ENCODE results near the gene KCNE1. TPM values are rescaled to one million over a fixed set of nuclear protein-coding genes. Genes with fewer than 3 reads are reported as not detected.

Gene KCNE1
- total and polyA plus RNA-seq, 2 of the 4 experiments (the other 2 are of a cell fraction) = 0.46 to 0.90 TPM

DNA sequence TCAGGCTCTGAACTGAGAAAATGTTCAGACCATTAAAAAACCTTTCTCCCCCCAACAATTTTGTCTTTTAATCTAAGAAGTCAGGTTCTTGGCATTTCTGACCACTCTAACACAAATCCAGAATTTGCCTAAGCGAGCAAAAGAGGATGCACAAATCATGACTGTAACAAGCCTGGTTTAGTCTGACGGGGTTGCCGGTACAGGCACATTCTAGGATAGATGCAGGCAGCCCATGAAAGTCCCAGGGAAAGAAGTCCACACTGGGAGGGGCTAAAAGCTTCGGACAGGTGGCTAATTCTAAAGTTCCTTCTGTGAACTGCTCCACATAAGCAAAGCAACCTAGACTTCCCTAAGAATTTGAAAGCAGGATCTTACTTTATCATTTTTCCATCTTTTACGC lies 48.0 kb upstream of the KCNE1 start:
- ATAC-seq (ENCODE audit: low read depth) (no peak), DNase-seq (no peak)
- Histone ChIP-seq H2BK120ac (ENCODE audit: low read depth, low read length) (no peak overlapping the region), H3K9me3 (ENCODE audit: control insufficient read depth, insufficient read depth, low read length) (no peaks in the 10 kb centered on the region), H3K56ac (ENCODE audit: extremely low read depth, insufficient read depth, low read length) (no peak overlapping the region), H3K9me1 (ENCODE audit: insufficient read depth, low read length) (no peaks in the 10 kb centered on the region; the same call in 1 of the 2 replicates), H3K23ac (ENCODE audit: low read depth, low read length) (no peak overlapping the region), H3K14ac (replicated peaks; ENCODE audit: low read depth, low read length) (no peak overlapping the region), H3K18ac (ENCODE audit: low read depth, low read length) (no peak overlapping the region), H4K20me1 (ENCODE audit: insufficient read depth, low read length) (no peaks in the 10 kb centered on the region), H2BK5ac (ENCODE audit: low read depth, low read length, poor library complexity, severe bottlenecking) (no peak overlapping the region), H2AFZ (replicated peaks; ENCODE audit: low read length, poor library complexity) (no peak overlapping the region), H3K4ac (ENCODE audit: low read depth, low read length) (no peak overlapping the region), H4K5ac (ENCODE audit: low read depth, low read length) (no peak overlapping the region), H3K4me3 (ENCODE audit: insufficient read depth, low read depth, low read length) (no peak overlapping the region), H2BK15ac (ENCODE audit: low read depth, low read length) (no peak overlapping the region), H3K79me1 (ENCODE audit: low read depth in 1 of 2, low read length in 2 of 2) (peaks cover 6 to 7% of the 10 kb centered on the region in 2 experiments; a peak in 2 of 4 replicates), H3K27ac (ENCODE audit: insufficient read depth, low read length) (no peak overlapping the region), H3K27me3 (ENCODE audit: control insufficient read depth, insufficient read depth, low read length) (no peaks in the 10 kb centered on the region), H2AK9ac (replicated peaks; ENCODE audit: low read depth, low read length, poor library complexity) (no peak overlapping the region), H3K4me1 (ENCODE audit: control insufficient read depth, insufficient read depth, low read length) (no peaks in the 10 kb centered on the region), H4K91ac (ENCODE audit: insufficient read depth, low read depth, low read length) (no peak overlapping the region), H2AK5ac (ENCODE audit: low read depth, low read length) (no peak overlapping the region), H4K8ac (ENCODE audit: low read depth in 2 of 2, low read length in 2 of 2) (no peak overlapping the region), H2BK20ac (ENCODE audit: low read depth, low read length) (no peak overlapping the region), H3K36me3 (ENCODE audit: control insufficient read depth, insufficient read depth, low read length) (no peaks in the 10 kb centered on the region), H3K9ac (ENCODE audit: low read depth, low read length) (no peak overlapping the region), H3K4me2 (ENCODE audit: low read depth, low read length) (no peak overlapping the region)
- ChIA-PET POLR2A (ENCODE audit: unreplicated experiment) (no interaction called here), CTCF (no interaction called here)
- in situ Hi-C loops (cut with MboI; ENCODE audit: low sequenced_read_pairs) = no loop called here
- TF ChIP-seq CEBPB (IDR thresholded peaks at IDR 0.05; ENCODE audit: low read depth, low read length) = no peak
- no peak for TF ChIP-seq MAZ (IDR thresholded peaks at IDR 0.05; ENCODE audit: borderline replicate concordance, low read depth, low read length)
- no peak for TF ChIP-seq CHD1 (IDR thresholded peaks at IDR 0.05; ENCODE audit: low read depth, low read length)
- TF ChIP-seq RCOR1 (IDR thresholded peaks at IDR 0.05; ENCODE audit: insufficient replicate concordance, low read length) = no peak
- TF ChIP-seq, protein P1, sequence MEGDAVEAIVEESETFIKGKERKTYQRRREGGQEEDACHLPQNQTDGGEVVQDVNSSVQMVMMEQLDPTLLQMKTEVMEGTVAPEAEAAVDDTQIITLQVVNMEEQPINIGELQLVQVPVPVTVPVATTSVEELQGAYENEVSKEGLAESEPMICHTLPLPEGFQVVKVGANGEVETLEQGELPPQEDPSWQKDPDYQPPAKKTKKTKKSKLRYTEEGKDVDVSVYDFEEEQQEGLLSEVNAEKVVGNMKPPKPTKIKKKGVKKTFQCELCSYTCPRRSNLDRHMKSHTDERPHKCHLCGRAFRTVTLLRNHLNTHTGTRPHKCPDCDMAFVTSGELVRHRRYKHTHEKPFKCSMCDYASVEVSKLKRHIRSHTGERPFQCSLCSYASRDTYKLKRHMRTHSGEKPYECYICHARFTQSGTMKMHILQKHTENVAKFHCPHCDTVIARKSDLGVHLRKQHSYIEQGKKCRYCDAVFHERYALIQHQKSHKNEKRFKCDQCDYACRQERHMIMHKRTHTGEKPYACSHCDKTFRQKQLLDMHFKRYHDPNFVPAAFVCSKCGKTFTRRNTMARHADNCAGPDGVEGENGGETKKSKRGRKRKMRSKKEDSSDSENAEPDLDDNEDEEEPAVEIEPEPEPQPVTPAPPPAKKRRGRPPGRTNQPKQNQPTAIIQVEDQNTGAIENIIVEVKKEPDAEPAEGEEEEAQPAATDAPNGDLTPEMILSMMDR (conservative IDR thresholded peaks at IDR 0.05; ENCODE audit: low read depth, low read length) = no peak
- TF ChIP-seq BHLHE40 (IDR thresholded peaks at IDR 0.05; ENCODE audit: low read depth, low read length) = no peak
- TF ChIP-seq MAFK (IDR thresholded peaks at IDR 0.05; ENCODE audit: low read depth, low read length) = no peak
- no peak for TF ChIP-seq NFE2L2 (IDR thresholded peaks at IDR 0.05; ENCODE audit: low read depth, low read length)
- no peak for TF ChIP-seq MXI1 (IDR thresholded peaks at IDR 0.05; ENCODE audit: borderline replicate concordance, low read depth, low read length)
- TF ChIP-seq SMC3 (IDR thresholded peaks at IDR 0.05; ENCODE audit: low read depth, low read length) = no peak
- TF ChIP-seq FOS (IDR thresholded peaks at IDR 0.05; ENCODE audit: low read depth, low read length) = no peak
- TF ChIP-seq RAD21 (IDR thresholded peaks at IDR 0.05; ENCODE audit: low read length) = no peak
- no peak for TF ChIP-seq RFX5 (IDR thresholded peaks at IDR 0.05; ENCODE audit: low read depth, low read length)
- TF ChIP-seq POLR2A (IDR thresholded peaks at IDR 0.05; ENCODE audit: low read depth, low read length) = no peak
- TF ChIP-seq, protein P2, sequence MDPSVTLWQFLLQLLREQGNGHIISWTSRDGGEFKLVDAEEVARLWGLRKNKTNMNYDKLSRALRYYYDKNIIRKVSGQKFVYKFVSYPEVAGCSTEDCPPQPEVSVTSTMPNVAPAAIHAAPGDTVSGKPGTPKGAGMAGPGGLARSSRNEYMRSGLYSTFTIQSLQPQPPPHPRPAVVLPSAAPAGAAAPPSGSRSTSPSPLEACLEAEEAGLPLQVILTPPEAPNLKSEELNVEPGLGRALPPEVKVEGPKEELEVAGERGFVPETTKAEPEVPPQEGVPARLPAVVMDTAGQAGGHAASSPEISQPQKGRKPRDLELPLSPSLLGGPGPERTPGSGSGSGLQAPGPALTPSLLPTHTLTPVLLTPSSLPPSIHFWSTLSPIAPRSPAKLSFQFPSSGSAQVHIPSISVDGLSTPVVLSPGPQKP (IDR thresholded peaks at IDR 0.05; ENCODE audit: borderline replicate concordance, low read depth, low read length) = no peak
- TF ChIP-seq, protein P3, sequence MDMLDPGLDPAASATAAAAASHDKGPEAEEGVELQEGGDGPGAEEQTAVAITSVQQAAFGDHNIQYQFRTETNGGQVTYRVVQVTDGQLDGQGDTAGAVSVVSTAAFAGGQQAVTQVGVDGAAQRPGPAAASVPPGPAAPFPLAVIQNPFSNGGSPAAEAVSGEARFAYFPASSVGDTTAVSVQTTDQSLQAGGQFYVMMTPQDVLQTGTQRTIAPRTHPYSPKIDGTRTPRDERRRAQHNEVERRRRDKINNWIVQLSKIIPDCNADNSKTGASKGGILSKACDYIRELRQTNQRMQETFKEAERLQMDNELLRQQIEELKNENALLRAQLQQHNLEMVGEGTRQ (IDR thresholded peaks at IDR 0.05; ENCODE audit: low read depth, low read length) = no peak
- intact Hi-C loops (cut with micrococcal nuclease) = no loop called here
- BruUV-seq (replicated peaks) = no TSS peak
- no CpG with 5 or more reads among the region's 5 CpGs for WGBS, 2 experiments (ENCODE audit: extremely low coverage in 2 of 2, insufficient read length in 1 of 2)
- dilution Hi-C loops (cut with HindIII; ENCODE audit: low sequenced_read_pairs, unreplicated experiment) = no loop called here
